Measurements from ENCODE around the gene HEATR3.

Gene HEATR3

DNA sequence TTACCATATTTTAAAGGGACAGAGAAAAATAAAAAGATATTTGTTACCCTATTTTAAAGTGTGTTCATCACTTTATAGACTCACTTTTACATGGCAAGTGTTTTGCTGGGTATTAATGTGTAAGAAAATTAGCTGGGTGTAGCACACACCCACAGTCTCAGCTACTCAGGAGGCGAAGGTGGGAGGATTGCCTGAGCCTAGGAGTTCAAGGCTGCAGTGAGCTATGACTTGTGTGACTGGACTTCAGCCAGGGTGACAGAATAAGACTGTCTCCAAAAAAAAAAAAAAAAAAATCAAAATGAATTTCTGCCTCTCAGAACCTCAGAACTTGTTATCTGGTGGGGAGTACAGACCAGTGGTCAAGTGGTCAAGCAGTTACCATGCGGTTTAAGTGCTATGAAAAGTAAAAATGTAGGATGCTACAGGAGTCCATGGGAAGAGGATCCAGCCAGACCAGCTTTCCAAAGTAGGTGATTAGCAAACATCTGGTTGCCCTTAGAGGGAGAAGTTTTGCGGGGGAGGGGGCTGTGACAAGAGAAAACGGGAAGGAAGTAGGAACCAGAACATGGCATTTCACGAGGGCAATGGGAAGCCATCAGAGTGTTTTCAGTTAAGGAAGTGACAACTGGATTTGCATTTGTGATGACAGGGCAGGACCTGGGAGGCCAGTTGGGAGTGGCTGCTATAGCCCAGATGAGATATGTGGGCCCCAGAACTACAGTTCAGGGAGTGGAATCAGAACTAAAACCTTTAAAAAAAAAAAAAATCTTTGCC, 26.8 kb upstream of the HEATR3 start:
- DNase-seq (ENCODE audit: low read depth in 1 of 2, low spot score in 1 of 2): no peak
- in situ Hi-C loops (cut with HindIII; ENCODE audit: low pct_unique_long_range_greater_than_20kb, low sequenced_read_pairs): no loop called here

DNA sequence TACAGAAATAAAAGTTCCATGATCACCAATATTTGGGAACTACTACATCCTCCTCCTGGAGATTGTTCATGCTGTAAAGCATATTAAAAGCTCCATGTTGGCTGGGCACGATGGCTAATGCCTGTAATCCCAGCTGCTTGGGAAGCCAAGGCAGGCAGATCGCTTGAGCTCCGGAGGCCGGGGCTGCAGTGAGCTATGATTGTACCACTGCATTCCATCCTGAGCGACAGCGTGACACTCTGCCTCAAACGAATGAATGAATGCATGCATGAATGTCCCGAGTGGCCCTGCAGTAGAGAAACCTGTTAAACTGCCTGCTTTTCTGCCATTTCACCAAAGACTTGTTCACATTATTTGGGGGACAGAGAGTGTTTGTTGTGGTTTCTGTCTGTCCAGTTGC, 25.8 kb upstream of the HEATR3 start:
- DNase-seq (ENCODE audit: low read depth in 1 of 2, low spot score in 1 of 2): no peak
- TF ChIP-seq JUND (IDR thresholded peaks at IDR 0.05; ENCODE audit: low read depth): no peak
- in situ Hi-C loops (cut with HindIII; ENCODE audit: low pct_unique_long_range_greater_than_20kb, low sequenced_read_pairs): no loop called here

More for the DNA sequence above, 26.8 kb upstream of the HEATR3 start:
- TF ChIP-seq JUND (IDR thresholded peaks at IDR 0.05; ENCODE audit: low read depth): no peak

DNA sequence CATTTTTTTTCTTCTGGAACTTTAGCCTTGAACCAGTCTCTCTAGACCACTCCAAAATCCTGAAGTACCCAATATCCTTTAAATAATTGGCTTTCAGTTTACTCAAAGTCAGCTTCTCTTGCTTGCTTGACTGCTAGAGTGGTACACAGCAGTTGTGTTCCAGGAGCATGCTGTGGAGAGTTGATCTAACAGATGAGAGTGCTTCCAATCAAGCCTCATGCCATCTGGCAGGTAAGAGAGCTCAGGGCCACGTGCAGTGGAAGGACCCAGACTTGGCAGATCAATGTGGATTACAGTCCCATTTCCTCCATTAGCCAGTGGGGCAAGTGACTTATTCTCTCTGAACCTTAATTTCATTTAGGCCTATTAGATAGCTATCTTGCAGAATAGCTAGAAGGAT, 25.1 kb upstream of the HEATR3 start:
- in situ Hi-C loops (cut with HindIII; ENCODE audit: low pct_unique_long_range_greater_than_20kb, low sequenced_read_pairs): no loop called here
- TF ChIP-seq JUND (IDR thresholded peaks at IDR 0.05; ENCODE audit: low read depth): no peak

DNA sequence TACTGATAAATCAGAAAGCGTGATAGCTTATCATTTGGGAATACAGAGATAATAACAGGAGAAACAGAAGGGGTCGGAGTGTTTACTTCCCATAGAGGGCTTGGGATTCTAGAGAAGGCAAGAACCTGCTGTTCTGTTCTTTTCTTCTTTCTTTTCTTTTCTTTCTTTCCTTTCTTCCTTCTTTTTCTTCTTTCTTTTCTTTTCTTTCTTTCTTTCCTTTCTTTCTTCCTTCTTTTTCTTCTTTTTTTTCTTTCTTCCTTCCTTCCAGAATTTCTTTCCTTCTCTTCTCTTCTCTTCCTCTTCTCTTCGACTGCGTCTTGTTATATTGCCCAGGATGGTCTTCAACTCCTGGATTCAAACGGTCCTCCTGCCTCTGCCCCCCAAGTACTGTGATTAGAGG, 22.4 kb upstream of the HEATR3 start:
- DNase-seq (ENCODE audit: low read depth in 1 of 2, low spot score in 1 of 2): no peak
- no peak for TF ChIP-seq JUND (IDR thresholded peaks at IDR 0.05; ENCODE audit: low read depth)
- in situ Hi-C loops (cut with HindIII; ENCODE audit: low pct_unique_long_range_greater_than_20kb, low sequenced_read_pairs): no loop called here

More for the DNA sequence above, 25.1 kb upstream of the HEATR3 start:
- DNase-seq (ENCODE audit: low read depth in 1 of 2, low spot score in 1 of 2): no peak

DNA sequence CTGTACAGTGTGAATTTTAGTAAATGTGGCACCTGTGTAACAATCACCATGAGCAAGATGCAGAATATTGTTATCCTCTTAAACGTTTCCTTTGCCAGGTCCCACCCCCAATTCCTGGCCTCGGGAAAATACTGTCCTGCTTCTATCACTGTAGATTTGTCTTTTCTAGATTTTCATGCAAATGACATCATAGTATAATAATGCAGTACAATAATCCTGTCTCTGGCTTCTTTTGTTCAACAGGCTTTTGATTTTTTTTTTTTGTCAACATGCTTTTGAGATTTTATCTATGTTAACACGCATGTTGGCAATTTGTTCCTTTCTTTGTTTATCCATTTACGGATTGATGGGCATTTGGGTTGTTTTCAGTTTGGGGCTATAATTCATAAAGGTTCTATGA, 20.4 kb upstream of the HEATR3 start:
- no peak for DNase-seq (ENCODE audit: low read depth in 1 of 2, low spot score in 1 of 2)
- TF ChIP-seq JUND (IDR thresholded peaks at IDR 0.05; ENCODE audit: low read depth): no peak
- in situ Hi-C loops (cut with HindIII; ENCODE audit: low pct_unique_long_range_greater_than_20kb, low sequenced_read_pairs): no loop called here

DNA sequence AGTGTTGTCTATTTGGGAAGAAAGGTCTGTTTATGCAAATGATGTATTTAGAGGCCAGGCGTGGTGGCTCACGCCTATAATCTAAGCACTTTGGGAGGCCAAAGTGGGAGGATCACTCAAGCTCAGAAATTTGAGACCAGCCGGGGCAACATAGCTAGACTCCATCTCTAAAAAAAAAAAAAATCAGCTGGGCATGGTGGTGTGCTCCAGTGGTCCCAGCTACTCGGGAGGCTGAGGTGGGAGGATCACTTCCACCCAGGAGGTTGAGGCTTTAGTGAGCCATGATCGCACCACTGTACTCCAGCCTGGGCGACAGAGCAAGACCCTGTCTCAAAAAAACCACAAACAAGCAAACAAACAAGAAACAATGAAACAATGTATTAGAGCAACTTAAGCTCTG, 18.9 kb upstream of the HEATR3 start:
- TF ChIP-seq JUND (IDR thresholded peaks at IDR 0.05; ENCODE audit: low read depth): no peak
- in situ Hi-C loops (cut with HindIII; ENCODE audit: low pct_unique_long_range_greater_than_20kb, low sequenced_read_pairs): no loop called here

DNA sequence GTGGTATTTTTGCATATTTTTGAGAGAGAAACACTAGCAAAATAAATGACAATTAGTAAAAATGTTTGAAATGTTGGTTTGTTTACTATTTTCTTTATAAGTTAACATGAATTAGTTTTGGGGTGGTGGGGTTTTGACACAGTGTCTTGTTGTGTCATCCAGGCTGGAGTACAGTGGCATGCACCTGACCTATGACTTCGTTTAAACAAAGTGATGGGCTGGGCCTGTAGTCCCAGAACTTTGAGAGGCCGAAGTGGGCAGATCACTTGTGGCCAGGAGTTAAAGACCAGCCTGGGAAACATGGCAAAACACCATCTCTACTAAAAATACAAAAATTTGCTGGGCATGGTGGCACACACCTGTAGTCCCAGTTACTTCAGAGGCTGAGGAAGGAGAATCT, 17.9 kb upstream of the HEATR3 start:
- in situ Hi-C loops (cut with HindIII; ENCODE audit: low pct_unique_long_range_greater_than_20kb, low sequenced_read_pairs): no loop called here

More for the DNA sequence above, 18.9 kb upstream of the HEATR3 start:
- DNase-seq (ENCODE audit: low read depth in 1 of 2, low spot score in 1 of 2): no peak

DNA sequence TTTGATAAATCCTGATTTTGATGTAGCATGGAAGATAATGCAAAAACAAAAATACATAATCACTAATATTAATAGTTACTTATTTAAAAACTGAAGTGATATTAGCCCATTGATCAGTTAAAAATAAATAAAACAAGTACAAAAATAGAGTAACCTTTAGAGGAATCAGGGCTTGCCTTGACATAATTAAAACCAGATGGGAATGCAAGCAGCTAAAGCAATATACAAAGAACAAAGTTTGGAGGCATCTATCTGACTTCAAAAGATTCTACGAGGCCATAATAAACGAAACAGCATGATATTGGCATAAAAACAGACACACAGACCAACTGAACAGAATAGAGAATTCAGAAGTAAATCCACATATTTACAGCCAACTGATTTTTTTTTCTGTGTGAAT, 15.0 kb upstream of the HEATR3 start:
- TF ChIP-seq JUND (IDR thresholded peaks at IDR 0.05; ENCODE audit: low read depth): no peak
- DNase-seq (ENCODE audit: low read depth in 1 of 2, low spot score in 1 of 2): no peak

More for the DNA sequence above, 17.9 kb upstream of the HEATR3 start:
- no peak for TF ChIP-seq JUND (IDR thresholded peaks at IDR 0.05; ENCODE audit: low read depth)
- no peak for DNase-seq (ENCODE audit: low read depth in 1 of 2, low spot score in 1 of 2)

DNA sequence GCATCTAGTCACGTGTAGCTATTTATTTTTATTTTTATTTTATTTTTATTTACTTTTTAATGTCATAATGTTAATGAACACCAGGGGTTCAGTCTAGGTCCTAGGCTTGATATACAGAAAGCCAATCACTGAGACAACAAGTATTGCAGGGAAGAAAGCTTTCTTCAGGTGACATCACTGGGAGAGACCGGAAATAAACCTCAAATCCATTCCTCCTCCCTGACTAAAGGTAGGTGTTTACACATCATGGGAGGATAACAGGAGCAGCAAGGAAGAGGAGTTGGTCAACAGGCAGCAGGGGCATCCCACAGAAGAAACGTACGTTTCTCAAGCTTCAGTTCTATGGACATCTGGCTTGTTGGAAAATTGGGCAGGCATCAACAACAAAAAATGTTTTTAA, 9.5 kb upstream of the HEATR3 start:
- no peak for TF ChIP-seq JUND (IDR thresholded peaks at IDR 0.05; ENCODE audit: low read depth)
- DNase-seq (ENCODE audit: low read depth in 1 of 2, low spot score in 1 of 2): no peak
- in situ Hi-C loops (cut with HindIII; ENCODE audit: low pct_unique_long_range_greater_than_20kb, low sequenced_read_pairs): no loop called here

More for the DNA sequence above, 15.0 kb upstream of the HEATR3 start:
- in situ Hi-C loops (cut with HindIII; ENCODE audit: low pct_unique_long_range_greater_than_20kb, low sequenced_read_pairs): no loop called here

DNA sequence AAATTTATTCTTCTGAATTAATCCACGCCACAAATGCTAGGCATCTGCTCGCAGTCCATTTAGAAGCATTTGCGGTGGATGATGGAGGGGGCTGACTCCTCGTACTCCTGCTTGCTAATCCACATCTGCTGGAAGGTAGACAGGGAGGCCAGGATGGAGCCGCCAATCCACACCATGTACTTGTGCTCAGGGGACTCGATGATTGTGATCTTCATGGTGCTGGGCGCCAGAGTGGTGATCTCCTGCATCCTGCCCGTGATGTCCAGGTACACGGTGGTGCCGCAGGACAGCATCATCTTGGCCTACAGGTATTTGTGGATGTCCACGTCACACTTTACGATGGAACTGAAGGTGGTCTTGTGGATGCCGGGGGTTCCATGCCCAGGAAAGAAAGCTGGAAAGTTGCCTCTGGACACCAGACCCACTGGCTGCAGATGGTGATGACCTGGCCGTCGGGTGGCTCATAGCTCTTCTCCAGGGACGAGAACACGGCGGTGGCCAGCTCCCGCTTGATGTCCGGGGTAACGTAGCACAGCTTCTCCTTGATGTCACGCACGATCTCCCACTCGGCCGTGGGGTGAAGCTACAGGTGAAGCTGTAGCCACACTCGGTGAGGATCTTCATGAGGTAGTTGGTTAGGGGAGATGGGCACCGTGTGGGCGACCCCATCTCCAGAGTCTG, 7.5 kb upstream of the HEATR3 start:
- TF ChIP-seq JUND (IDR thresholded peaks at IDR 0.05; ENCODE audit: low read depth): no peak
- DNase-seq (ENCODE audit: low read depth in 1 of 2, low spot score in 1 of 2): no peak
- in situ Hi-C loops (cut with HindIII; ENCODE audit: low pct_unique_long_range_greater_than_20kb, low sequenced_read_pairs): no loop called here

DNA sequence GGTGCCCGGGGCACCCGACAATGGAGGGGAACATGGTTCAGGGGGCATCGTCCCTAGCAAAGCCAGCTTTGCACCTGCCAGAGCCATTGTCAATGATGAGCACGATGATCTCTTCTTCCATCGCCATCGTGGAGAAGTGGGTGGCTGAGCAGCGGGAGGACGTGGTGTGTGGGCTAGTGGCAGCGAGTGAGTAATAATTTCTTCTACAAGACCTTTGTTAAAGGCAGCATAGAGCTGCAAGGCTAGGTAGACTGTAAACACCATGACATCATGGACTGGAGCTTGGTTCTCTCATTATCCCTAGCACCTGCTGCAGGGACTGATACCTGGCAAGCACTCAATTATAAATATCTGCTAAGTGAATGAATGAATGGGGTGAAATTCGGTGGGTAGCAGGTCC, 6.7 kb upstream of the HEATR3 start:
- in situ Hi-C loops (cut with HindIII; ENCODE audit: low pct_unique_long_range_greater_than_20kb, low sequenced_read_pairs): no loop called here
- no peak for DNase-seq (ENCODE audit: low read depth in 1 of 2, low spot score in 1 of 2)
- no peak for TF ChIP-seq JUND (IDR thresholded peaks at IDR 0.05; ENCODE audit: low read depth)

DNA sequence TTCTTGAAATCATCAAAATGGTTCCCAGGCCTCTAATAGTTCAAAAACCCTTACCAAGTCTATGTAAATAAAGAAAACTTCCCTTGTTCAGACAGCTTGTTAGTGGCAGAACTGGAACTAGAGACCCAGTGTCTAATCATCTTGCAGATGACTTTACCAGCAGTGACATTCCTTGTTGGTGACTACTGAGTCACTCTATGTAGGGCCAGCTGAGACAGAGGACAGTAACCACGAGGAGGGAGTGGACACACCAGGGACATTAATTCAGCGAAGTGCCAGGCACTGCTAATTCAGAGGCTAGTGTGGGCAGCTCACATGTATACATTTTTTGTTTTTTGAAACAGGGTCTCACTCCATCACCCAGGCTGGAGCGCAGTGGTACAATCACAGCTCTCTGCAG, 6.1 kb upstream of the HEATR3 start:
- TF ChIP-seq JUND (IDR thresholded peaks at IDR 0.05; ENCODE audit: low read depth): no peak
- no peak for DNase-seq (ENCODE audit: low read depth in 1 of 2, low spot score in 1 of 2)
- in situ Hi-C loops (cut with HindIII; ENCODE audit: low pct_unique_long_range_greater_than_20kb, low sequenced_read_pairs): no loop called here

DNA sequence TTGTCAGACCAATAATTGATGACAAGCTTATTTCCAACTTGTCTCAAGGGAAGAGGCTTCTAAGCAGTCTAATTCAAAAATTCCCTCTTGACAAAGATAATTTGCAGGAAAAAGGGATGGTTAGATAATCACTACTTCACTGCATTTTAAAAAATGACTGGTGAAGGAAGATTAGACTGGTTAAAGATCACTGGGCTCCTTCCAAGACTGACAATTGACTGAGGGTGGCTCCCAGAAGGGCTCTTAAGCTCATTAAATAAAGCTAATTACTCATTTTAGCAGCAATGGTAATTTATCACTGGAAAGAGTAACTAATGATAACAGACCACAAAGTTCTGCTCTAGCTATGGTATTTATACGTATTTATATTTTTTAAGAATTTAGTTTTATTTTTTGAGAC, 4.4 kb upstream of the HEATR3 start:
- TF ChIP-seq JUND (IDR thresholded peaks at IDR 0.05; ENCODE audit: low read depth): no peak
- no peak for DNase-seq (ENCODE audit: low read depth in 1 of 2, low spot score in 1 of 2)
- in situ Hi-C loops (cut with HindIII; ENCODE audit: low pct_unique_long_range_greater_than_20kb, low sequenced_read_pairs): no loop called here

All from T47D (cell line).